ENCODE measurements around the gene GTF3A.

DNA sequence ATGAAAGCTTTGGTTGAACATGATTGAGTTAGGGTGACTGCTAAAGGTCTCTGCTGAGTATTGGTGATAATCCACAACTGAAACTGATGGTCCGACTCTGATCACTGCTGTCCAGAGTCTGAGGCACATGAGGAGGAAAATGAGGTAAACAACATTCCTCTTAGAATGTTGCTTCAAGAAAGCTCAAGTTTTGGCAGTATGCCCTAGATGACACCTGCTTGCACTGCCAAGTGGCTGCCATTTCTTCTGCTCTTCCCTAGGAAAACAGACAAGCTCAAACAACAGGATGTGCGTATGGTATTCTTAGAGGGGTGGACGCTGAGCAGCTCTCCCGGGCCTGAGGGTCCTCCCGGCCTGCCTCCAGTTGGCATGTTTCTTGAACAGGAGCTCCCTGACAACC, 41.2 kb downstream of the GTF3A start:
- TF ChIP-seq, protein P1, sequence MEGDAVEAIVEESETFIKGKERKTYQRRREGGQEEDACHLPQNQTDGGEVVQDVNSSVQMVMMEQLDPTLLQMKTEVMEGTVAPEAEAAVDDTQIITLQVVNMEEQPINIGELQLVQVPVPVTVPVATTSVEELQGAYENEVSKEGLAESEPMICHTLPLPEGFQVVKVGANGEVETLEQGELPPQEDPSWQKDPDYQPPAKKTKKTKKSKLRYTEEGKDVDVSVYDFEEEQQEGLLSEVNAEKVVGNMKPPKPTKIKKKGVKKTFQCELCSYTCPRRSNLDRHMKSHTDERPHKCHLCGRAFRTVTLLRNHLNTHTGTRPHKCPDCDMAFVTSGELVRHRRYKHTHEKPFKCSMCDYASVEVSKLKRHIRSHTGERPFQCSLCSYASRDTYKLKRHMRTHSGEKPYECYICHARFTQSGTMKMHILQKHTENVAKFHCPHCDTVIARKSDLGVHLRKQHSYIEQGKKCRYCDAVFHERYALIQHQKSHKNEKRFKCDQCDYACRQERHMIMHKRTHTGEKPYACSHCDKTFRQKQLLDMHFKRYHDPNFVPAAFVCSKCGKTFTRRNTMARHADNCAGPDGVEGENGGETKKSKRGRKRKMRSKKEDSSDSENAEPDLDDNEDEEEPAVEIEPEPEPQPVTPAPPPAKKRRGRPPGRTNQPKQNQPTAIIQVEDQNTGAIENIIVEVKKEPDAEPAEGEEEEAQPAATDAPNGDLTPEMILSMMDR (IDR thresholded peaks at IDR 0.05 in 2 of 3, conservative IDR thresholded peaks at IDR 0.05 in 1 of 3; ENCODE audit: borderline replicate concordance in 1 of 3, insufficient read depth in 1 of 3, low read depth in 2 of 3, low read length in 2 of 3): no peak
- TF ChIP-seq, protein P2, sequence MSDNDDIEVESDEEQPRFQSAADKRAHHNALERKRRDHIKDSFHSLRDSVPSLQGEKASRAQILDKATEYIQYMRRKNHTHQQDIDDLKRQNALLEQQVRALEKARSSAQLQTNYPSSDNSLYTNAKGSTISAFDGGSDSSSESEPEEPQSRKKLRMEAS (IDR thresholded peaks at IDR 0.05): no peak
- TF ChIP-seq, protein P3, sequence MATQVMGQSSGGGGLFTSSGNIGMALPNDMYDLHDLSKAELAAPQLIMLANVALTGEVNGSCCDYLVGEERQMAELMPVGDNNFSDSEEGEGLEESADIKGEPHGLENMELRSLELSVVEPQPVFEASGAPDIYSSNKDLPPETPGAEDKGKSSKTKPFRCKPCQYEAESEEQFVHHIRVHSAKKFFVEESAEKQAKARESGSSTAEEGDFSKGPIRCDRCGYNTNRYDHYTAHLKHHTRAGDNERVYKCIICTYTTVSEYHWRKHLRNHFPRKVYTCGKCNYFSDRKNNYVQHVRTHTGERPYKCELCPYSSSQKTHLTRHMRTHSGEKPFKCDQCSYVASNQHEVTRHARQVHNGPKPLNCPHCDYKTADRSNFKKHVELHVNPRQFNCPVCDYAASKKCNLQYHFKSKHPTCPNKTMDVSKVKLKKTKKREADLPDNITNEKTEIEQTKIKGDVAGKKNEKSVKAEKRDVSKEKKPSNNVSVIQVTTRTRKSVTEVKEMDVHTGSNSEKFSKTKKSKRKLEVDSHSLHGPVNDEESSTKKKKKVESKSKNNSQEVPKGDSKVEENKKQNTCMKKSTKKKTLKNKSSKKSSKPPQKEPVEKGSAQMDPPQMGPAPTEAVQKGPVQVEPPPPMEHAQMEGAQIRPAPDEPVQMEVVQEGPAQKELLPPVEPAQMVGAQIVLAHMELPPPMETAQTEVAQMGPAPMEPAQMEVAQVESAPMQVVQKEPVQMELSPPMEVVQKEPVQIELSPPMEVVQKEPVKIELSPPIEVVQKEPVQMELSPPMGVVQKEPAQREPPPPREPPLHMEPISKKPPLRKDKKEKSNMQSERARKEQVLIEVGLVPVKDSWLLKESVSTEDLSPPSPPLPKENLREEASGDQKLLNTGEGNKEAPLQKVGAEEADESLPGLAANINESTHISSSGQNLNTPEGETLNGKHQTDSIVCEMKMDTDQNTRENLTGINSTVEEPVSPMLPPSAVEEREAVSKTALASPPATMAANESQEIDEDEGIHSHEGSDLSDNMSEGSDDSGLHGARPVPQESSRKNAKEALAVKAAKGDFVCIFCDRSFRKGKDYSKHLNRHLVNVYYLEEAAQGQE (IDR thresholded peaks at IDR 0.05; ENCODE audit: low read depth): no peak
- TF ChIP-seq FOSL1 (IDR thresholded peaks at IDR 0.05; ENCODE audit: low read depth) (no peak), EZH2 (IDR thresholded peaks at IDR 0.05) (no peak), POLR2AphosphoS5 (IDR thresholded peaks at IDR 0.05; ENCODE audit: low read depth, low read length) (no peak), CEBPB (IDR thresholded peaks at IDR 0.05; ENCODE audit: low read depth) (no peak), ZFX (IDR thresholded peaks at IDR 0.05) (no peak), POLR2A (IDR thresholded peaks at IDR 0.05; ENCODE audit: borderline replicate concordance, extremely low read depth, insufficient read depth, insufficient read length) (no peak), SRF (IDR thresholded peaks at IDR 0.05; ENCODE audit: low read depth) (no peak)

Data from HCT116 (cell line).